HG03103 (cell line): Measurements from ENCODE around the gene PPP2R2C.

ENCODE experiments used
- ATAC-seq: cut with Tn5 transposase; IDR thresholded peaks from one replicate; pipeline ENCODE4 v1.9.1; 2021; ENCODE audit warnings: low read depth; ENCODE audit not compliant: unreplicated experiment

PPP2R2C gene

GRCh38 chr4:6295495-6295894 lies 176.9 kb downstream of the PPP2R2C start:
- ATAC-seq = no peak

GRCh38 chr4:6294705-6295421 lies 177.6 kb downstream of the PPP2R2C start:
- ATAC-seq = no peak

- no peak for ATAC-seq
These were observed 178.8 kb downstream of the PPP2R2C start for GRCh38 chr4:6293661-6294060.

- ATAC-seq = no peak
These were observed 179.3 kb downstream of the PPP2R2C start for GRCh38 chr4:6293097-6293445.

- no peak for ATAC-seq
These were observed 179.9 kb downstream of the PPP2R2C start for GRCh38 chr4:6292376-6293096.

- ATAC-seq = no peak
These were observed 180.6 kb downstream of the PPP2R2C start for GRCh38 chr4:6291784-6292297.

GRCh38 chr4:6290769-6291547 lies 181.5 kb downstream of the PPP2R2C start:
- no peak for ATAC-seq

GRCh38 chr4:6290256-6290655 lies 182.2 kb downstream of the PPP2R2C start:
- no peak for ATAC-seq

GRCh38 chr4:6288871-6289270 lies 183.5 kb downstream of the PPP2R2C start:
- no peak for ATAC-seq

- ATAC-seq = no peak
These were observed 184.1 kb downstream of the PPP2R2C start for GRCh38 chr4:6288342-6288741.

- ATAC-seq = no peak
These were observed 185.2 kb downstream of the PPP2R2C start for GRCh38 chr4:6287017-6287788.

GRCh38 chr4:6283282-6283681 lies 189.1 kb downstream of the PPP2R2C start:
- no peak for ATAC-seq

GRCh38 chr4:6282314-6282771 lies 190.1 kb downstream of the PPP2R2C start:
- ATAC-seq = no peak

GRCh38 chr4:6281436-6282313 lies 190.7 kb downstream of the PPP2R2C start:
- no peak for ATAC-seq

- ATAC-seq = no peak
These were observed 191.9 kb downstream of the PPP2R2C start for GRCh38 chr4:6280365-6280996.

- no peak for ATAC-seq
These were observed 192.7 kb downstream of the PPP2R2C start for GRCh38 chr4:6279582-6280289.

GRCh38 chr4:6278801-6279197 lies 193.6 kb downstream of the PPP2R2C start:
- peak; percentile 92 for ATAC-seq
